ENCODE results near the gene TMC4.
A peak's percentile ranks its signal among the peaks of the same experiment; 100 is the strongest.

GRCh38 chr19:54115109-54116063 is 57.6 kb downstream of the TMC4 start, which contains the start of the genes PRPF31 and TFPT:
- TF ChIP-seq POLR2A (IDR thresholded peaks at IDR 0.05), result peak; percentile 50 to 55
- TF ChIP-seq CTCF (IDR thresholded peaks at IDR 0.05), result no peak

Data from Peyer's patch (tissue), 4 donors.